ENCODE measurements around the gene ICAM1. TPM values are rescaled to one million over a fixed set of nuclear protein-coding genes. Genes with fewer than 3 reads are reported as not detected.
A peak's percentile ranks its signal among the peaks of the same experiment; 100 is the strongest.

Gene ICAM1
- total RNA-seq, 1 experiment from 2014 or later: 0.85 TPM

- no peak for DNase-seq
- no peaks in the 10 kb centered on the region; the same call in 1 of the 2 replicates for H3K9me3 ChIP-seq (replicated peaks)
- no peaks in the 10 kb centered on the region for H3K36me3 ChIP-seq
- no peaks in the 10 kb centered on the region for H3K27me3 ChIP-seq
- H3K4me3 ChIP-seq: peak overlapping the region; percentile 52
- no peaks in the 10 kb centered on the region; the same call in 1 of the 2 replicates for H3K4me1 ChIP-seq
- H3K27ac ChIP-seq: no peak overlapping the region
Measured at GRCh38 chr19:10291554-10292205, 20.8 kb downstream of the ICAM1 start.

- Histone ChIP-seq H3K9me3 (replicated peaks) (no peaks in the 10 kb centered on the region; the same call in 1 of the 2 replicates), H3K27me3 (no peaks in the 10 kb centered on the region), H3K36me3 (no peaks in the 10 kb centered on the region), H3K4me3 (peak overlapping the region; percentile 52), H3K27ac (no peak overlapping the region), H3K4me1 (no peaks in the 10 kb centered on the region; the same call in 1 of the 2 replicates)
- DNase-seq: peak; percentile 82
Measured at GRCh38 chr19:10292206-10292788, 21.4 kb downstream of the ICAM1 start.

- Histone ChIP-seq H3K36me3 (no peaks in the 10 kb centered on the region), H3K4me3 (peak overlapping the region; percentile 52), H3K27me3 (no peaks in the 10 kb centered on the region), H3K9me3 (replicated peaks) (no peaks in the 10 kb centered on the region; the same call in 1 of the 2 replicates), H3K4me1 (no peaks in the 10 kb centered on the region), H3K27ac (no peak overlapping the region)
- no peak for DNase-seq
Measured at GRCh38 chr19:10292789-10293636, 22.1 kb downstream of the ICAM1 start.

GRCh38 chr19:10293637-10294367 lies 22.9 kb downstream of the ICAM1 start:
- DNase-seq: no peak
- H3K27me3 ChIP-seq: no peaks in the 10 kb centered on the region

GRCh38 chr19:10294368-10294697 lies 23.4 kb downstream of the ICAM1 start:
- H3K4me1 ChIP-seq: no peaks in the 10 kb centered on the region
- H3K27me3 ChIP-seq: no peaks in the 10 kb centered on the region
- no peak for DNase-seq
- no peak overlapping the region for H3K27ac ChIP-seq
- no peak overlapping the region for H3K4me3 ChIP-seq
- H3K9me3 ChIP-seq (replicated peaks): no peaks in the 10 kb centered on the region
- no peaks in the 10 kb centered on the region for H3K36me3 ChIP-seq

More at GRCh38 chr19:10293637-10294367, 22.9 kb downstream of the ICAM1 start:
- Histone ChIP-seq H3K36me3 (no peaks in the 10 kb centered on the region), H3K9me3 (replicated peaks) (no peaks in the 10 kb centered on the region; the same call in 1 of the 2 replicates), H3K4me1 (no peaks in the 10 kb centered on the region), H3K4me3 (no peak overlapping the region), H3K27ac (no peak overlapping the region)

- no peaks in the 10 kb centered on the region for H3K4me1 ChIP-seq
- no peak for DNase-seq
- H3K9me3 ChIP-seq (replicated peaks): no peaks in the 10 kb centered on the region
- no peak overlapping the region for H3K27ac ChIP-seq
- no peak overlapping the region for H3K4me3 ChIP-seq
- no peaks in the 10 kb centered on the region for H3K36me3 ChIP-seq
- H3K27me3 ChIP-seq: no peaks in the 10 kb centered on the region
Measured at GRCh38 chr19:10295305-10295846, 24.5 kb downstream of the ICAM1 start.

- Histone ChIP-seq H3K9me3 (replicated peaks) (no peaks in the 10 kb centered on the region), H3K27ac (no peak overlapping the region), H3K4me1 (no peaks in the 10 kb centered on the region), H3K4me3 (no peak overlapping the region), H3K36me3 (no peaks in the 10 kb centered on the region), H3K27me3 (no peaks in the 10 kb centered on the region)
- DNase-seq: no peak
Measured at GRCh38 chr19:10295847-10296591, 25.1 kb downstream of the ICAM1 start.

- no peaks in the 10 kb centered on the region for H3K27me3 ChIP-seq
- H3K9me3 ChIP-seq (replicated peaks): no peaks in the 10 kb centered on the region
Measured at GRCh38 chr19:10299545-10300458, 28.9 kb downstream of the ICAM1 start.

GRCh38 chr19:10305139-10305806 lies 34.4 kb downstream of the ICAM1 start:
- no peaks in the 10 kb centered on the region for H3K4me1 ChIP-seq
- H3K4me3 ChIP-seq: no peak overlapping the region
- no peaks in the 10 kb centered on the region for H3K27me3 ChIP-seq
- H3K27ac ChIP-seq: no peak overlapping the region
- H3K9me3 ChIP-seq (replicated peaks): no peaks in the 10 kb centered on the region
- no peaks in the 10 kb centered on the region for H3K36me3 ChIP-seq
- DNase-seq: no peak

More at GRCh38 chr19:10299545-10300458, 28.9 kb downstream of the ICAM1 start:
- no peak for DNase-seq
- Histone ChIP-seq H3K4me1 (no peaks in the 10 kb centered on the region), H3K4me3 (no peak overlapping the region), H3K27ac (no peak overlapping the region), H3K36me3 (no peaks in the 10 kb centered on the region)

GRCh38 chr19:10306327-10306726 lies 35.4 kb downstream of the ICAM1 start:
- Histone ChIP-seq H3K36me3 (no peaks in the 10 kb centered on the region), H3K27me3 (no peaks in the 10 kb centered on the region)

GRCh38 chr19:10309423-10309822 lies 38.5 kb downstream of the ICAM1 start, which contains the start of gene ZGLP1:
Gene ZGLP1, minus strand, starts transcription at chr19:10309815.
- Histone ChIP-seq H3K27me3 (no peaks in the 10 kb centered on the region), H3K4me1 (no peaks in the 10 kb centered on the region), H3K36me3 (peaks cover 2% of the 10 kb centered on the region; the same call in 1 of the 2 replicates), H3K27ac (no peak within 1 kb of the TSS), H3K9me3 (replicated peaks) (no peaks in the 10 kb centered on the region), H3K4me3 (no peak within 1 kb of the TSS)
- DNase-seq: no peak

More at GRCh38 chr19:10306327-10306726, 35.4 kb downstream of the ICAM1 start:
- Histone ChIP-seq H3K4me1 (no peaks in the 10 kb centered on the region), H3K27ac (no peak overlapping the region), H3K4me3 (no peak overlapping the region), H3K9me3 (replicated peaks) (no peaks in the 10 kb centered on the region)
- DNase-seq: no peak

- DNase-seq: peak; percentile 84 to 88
- Histone ChIP-seq H3K36me3 (peaks cover 18% of the 10 kb centered on the region), H3K27me3 (no peaks in the 10 kb centered on the region), H3K4me1 (peaks cover 4% of the 10 kb centered on the region; the same call in 1 of the 2 replicates), H3K27ac (peak within 1 kb of the TSS; percentile 30; the same call in 1 of the 2 replicates), H3K9me3 (replicated peaks) (no peaks in the 10 kb centered on the region), H3K4me3 (peak within 1 kb of the TSS; percentile 78)
Measured at GRCh38 chr19:10315335-10316214, 44.7 kb downstream of the ICAM1 start, which contains the start of gene FDX2. Gene FDX2, minus strand, starts transcription at chr19:10316015. Its CDS starts 19 bp downstream, at chr19:10315996.

All from SJCRH30 (cell line).